GM12865 (cell line): ENCODE data around the gene EHD4.

Source experiments
- DNase-seq: peaks from one replicate; pipeline ENCODE4 v3.0.0; 2010; ENCODE audit warnings: low read depth
- H3K4me3 ChIP-seq: 2 replicates; pipeline ENCODE4 v1.5.1; 2011; ENCODE audit warnings: mild to moderate bottlenecking, low read depth, low read length, control low read depth
- CTCF ChIP-seq: IDR thresholded peaks from 2 replicates; pipeline ENCODE4 v1.5.1; 2011; ENCODE audit warnings: low read length, control low read depth, low read depth, inconsistent platforms; ENCODE audit not compliant: insufficient read depth; ENCODE audit errors: missing control alignments

The EHD4 gene

GRCh38 chr15:41887893-41888292 lies 84.5 kb downstream of the EHD4 start:
- no peak overlapping the region for H3K4me3 ChIP-seq
- TF ChIP-seq CTCF, result no peak
- no peak for DNase-seq

- H3K4me3 ChIP-seq, result no peak overlapping the region
- TF ChIP-seq CTCF, result no peak
- DNase-seq, result no peak
These were observed 85.2 kb downstream of the EHD4 start for GRCh38 chr15:41887161-41887560.

- TF ChIP-seq CTCF, result no peak
- no peak for DNase-seq
- no peak overlapping the region for H3K4me3 ChIP-seq
These were observed 85.6 kb downstream of the EHD4 start for GRCh38 chr15:41886741-41887140.

GRCh38 chr15:41885841-41886240 lies 86.5 kb downstream of the EHD4 start:
- H3K4me3 ChIP-seq, result no peak overlapping the region
- DNase-seq, result no peak
- no peak for TF ChIP-seq CTCF

- no peak for TF ChIP-seq CTCF
- no peak overlapping the region for H3K4me3 ChIP-seq
- no peak for DNase-seq
These were observed 87.0 kb downstream of the EHD4 start for GRCh38 chr15:41885321-41885720.

GRCh38 chr15:41884458-41884857 lies 87.9 kb downstream of the EHD4 start:
- DNase-seq, result no peak
- TF ChIP-seq CTCF, result no peak
- no peak overlapping the region for H3K4me3 ChIP-seq

DNA sequence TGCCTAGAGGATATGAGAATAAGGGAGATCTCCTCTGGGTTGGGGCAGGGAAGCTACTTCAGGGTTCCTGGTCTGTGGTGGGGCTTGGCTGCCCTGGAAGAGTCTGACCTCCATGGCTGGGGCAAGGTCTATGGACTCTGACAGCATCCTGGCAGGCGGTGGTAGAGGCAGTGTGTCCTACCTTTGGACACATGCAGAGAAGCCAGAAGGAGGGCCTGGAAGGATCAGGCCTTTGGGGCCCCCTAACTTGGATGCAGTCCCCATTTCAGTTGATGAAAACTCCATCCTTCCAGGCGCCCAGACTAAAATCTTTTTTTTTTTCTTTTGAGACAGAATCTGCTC lies 88.9 kb downstream of the EHD4 start:
- TF ChIP-seq CTCF, result no peak
- no peak for DNase-seq

More for the DNA sequence above, 88.9 kb downstream of the EHD4 start:
- no peak overlapping the region for H3K4me3 ChIP-seq
